PC-9 (cell line): ENCODE data around the gene BTN3A1. TPM values are rescaled to one million over a fixed set of nuclear protein-coding genes. Genes with fewer than 3 reads are reported as not detected.

Experiments
- BruUV-seq: library from RNA; stranded (reverse); fragments of 400-500 nt; replicated peaks from 2 replicates; lab custom pipeline; 2021; lab: Mats Ljungman, UMichigan
- CTCF ChIA-PET: fragments of 300-600 bp; sonication (Branson Sonifier 250); formaldehyde crosslinking; loops from one replicate; lab custom pipeline; 2022; ENCODE audit warnings: antibody characterized with exemption; lab: Charles Lee
- POLR2A ChIA-PET: fragments of 300-600 bp; sonication (Branson Sonifier 250); formaldehyde crosslinking; loops from one replicate; lab custom pipeline; 2022; ENCODE audit warnings: antibody characterized with exemption; ENCODE audit not compliant: unreplicated experiment; lab: Charles Lee
- DNase-seq, 2 experiments: peaks; one replicate each; pipeline versions ENCODE4 v3.0.0 to v3.0.0-alpha.2; 2015 to 2022; ENCODE audit warnings: mixed read lengths in 1 of 2
- H2AFZ ChIP-seq: fragments of 200-600 bp; sonication (generic); 2 replicates; pipeline ENCODE4 v1.8.1; 2017; ENCODE audit warnings: antibody characterized with exemption
- H3F3A ChIP-seq: fragments of 200-600 bp; sonication (generic); 2 replicates; pipeline ENCODE4 v1.8.1; 2017; ENCODE audit warnings: antibody characterized with exemption, mild to moderate bottlenecking, low read depth; ENCODE audit not compliant: insufficient read depth
- H3K27ac ChIP-seq: fragments of 200-600 bp; sonication (generic); 2 replicates; pipeline ENCODE4 v1.6.1; 2016; ENCODE audit warnings: mixed run types
- H3K27me3 ChIP-seq: fragments of 200-600 bp; sonication (generic); 2 replicates; pipeline ENCODE4 v1.6.1; 2016; ENCODE audit warnings: low read depth, mixed run types; ENCODE audit not compliant: insufficient read depth
- H3K36me3 ChIP-seq: fragments of 200-600 bp; sonication (generic); 2 replicates; pipeline ENCODE4 v1.6.1; 2016; ENCODE audit warnings: low read depth, mixed run types
- H3K4me1 ChIP-seq: fragments of 200-600 bp; sonication (generic); replicated peaks from 2 replicates; pipeline ENCODE4 v1.6.1; 2016; ENCODE audit warnings: mixed run types; ENCODE audit not compliant: insufficient read depth
- H3K4me2 ChIP-seq: fragments of 200-600 bp; sonication (generic); 2 replicates; pipeline ENCODE4 v1.6.1; 2017; ENCODE audit warnings: mixed run types
- H3K4me3 ChIP-seq: fragments of 200-600 bp; sonication (generic); 2 replicates; pipeline ENCODE4 v1.6.1; 2016; ENCODE audit warnings: mixed run types
- H3K79me2 ChIP-seq: fragments of 200-600 bp; sonication (generic); 2 replicates; pipeline ENCODE4 v1.6.1; 2017; ENCODE audit warnings: low read depth, mixed run types
- H3K9me2 ChIP-seq: fragments of 200-600 bp; sonication (generic); 2 replicates; pipeline ENCODE4 v1.8.1; 2017; ENCODE audit warnings: mild to moderate bottlenecking; ENCODE audit not compliant: insufficient read depth
- H3K9me3 ChIP-seq: fragments of 200-600 bp; sonication (generic); 2 replicates; pipeline ENCODE4 v1.8.1; 2016; ENCODE audit warnings: low read depth; ENCODE audit not compliant: insufficient read depth
- H4K20me1 ChIP-seq: fragments of 200-600 bp; sonication (generic); 2 replicates; pipeline ENCODE4 v1.8.1; 2017; ENCODE audit not compliant: insufficient read depth
- EZH2 ChIP-seq: fragments of 200-600 bp; sonication (generic); IDR thresholded peaks from 2 replicates; pipeline ENCODE4 v1.8.0; 2017; ENCODE audit warnings: antibody characterized with exemption, low read depth
- intact Hi-C: fragments of 100-400 bp; cut with micrococcal nuclease; formaldehyde crosslinking; loops from one replicate; pipeline ENCODE4 v1.10.0; 2022; ENCODE audit not compliant: unreplicated experiment
- total RNA-seq: library from RNA; stranded (reverse); gene quantifications from 2 replicates; pipeline ENCODE4 v1.2.3, GENCODE V29; 2021
- TF ChIP-seq, protein P1 (sequence below): fragments of 200-600 bp; sonication (generic); conservative IDR thresholded peaks from 2 replicates; pipeline ENCODE4 v1.6.1; 2017; ENCODE audit warnings: mixed run types, antibody characterized with exemption, mild to moderate bottlenecking, moderate library complexity

The BTN3A1 gene
- total RNA-seq, 1 experiment from 2014 or later, result 28.3 TPM

DNA sequence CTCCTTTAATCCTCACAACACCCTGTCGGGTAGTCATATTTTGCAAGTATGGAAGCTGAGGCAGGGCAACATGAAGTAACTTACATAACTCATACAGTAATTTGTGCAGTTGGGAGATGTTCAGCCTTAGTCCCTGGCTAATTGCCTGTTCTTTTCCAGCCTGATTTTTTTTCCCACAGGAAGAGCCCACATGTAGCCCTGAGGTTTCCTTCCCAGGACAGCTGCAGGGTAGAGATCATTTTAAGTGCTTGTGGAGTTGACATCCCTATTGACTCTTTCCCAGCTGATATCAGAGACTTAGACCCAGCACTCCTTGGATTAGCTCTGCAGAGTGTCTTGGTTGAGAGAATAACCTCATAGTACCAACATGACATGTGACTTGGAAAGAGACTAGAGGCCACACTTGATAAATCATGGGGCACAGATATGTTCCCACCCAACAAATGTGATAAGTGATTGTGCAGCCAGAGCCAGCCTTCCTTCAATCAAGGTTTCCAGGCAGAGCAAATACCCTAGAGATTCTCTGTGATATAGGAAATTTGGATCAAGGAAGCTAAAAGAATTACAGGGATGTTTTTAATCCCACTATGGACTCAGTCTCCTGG, 50.7 kb downstream of the BTN3A1 start:
- no peak for TF ChIP-seq EZH2
- TF ChIP-seq, protein P1, sequence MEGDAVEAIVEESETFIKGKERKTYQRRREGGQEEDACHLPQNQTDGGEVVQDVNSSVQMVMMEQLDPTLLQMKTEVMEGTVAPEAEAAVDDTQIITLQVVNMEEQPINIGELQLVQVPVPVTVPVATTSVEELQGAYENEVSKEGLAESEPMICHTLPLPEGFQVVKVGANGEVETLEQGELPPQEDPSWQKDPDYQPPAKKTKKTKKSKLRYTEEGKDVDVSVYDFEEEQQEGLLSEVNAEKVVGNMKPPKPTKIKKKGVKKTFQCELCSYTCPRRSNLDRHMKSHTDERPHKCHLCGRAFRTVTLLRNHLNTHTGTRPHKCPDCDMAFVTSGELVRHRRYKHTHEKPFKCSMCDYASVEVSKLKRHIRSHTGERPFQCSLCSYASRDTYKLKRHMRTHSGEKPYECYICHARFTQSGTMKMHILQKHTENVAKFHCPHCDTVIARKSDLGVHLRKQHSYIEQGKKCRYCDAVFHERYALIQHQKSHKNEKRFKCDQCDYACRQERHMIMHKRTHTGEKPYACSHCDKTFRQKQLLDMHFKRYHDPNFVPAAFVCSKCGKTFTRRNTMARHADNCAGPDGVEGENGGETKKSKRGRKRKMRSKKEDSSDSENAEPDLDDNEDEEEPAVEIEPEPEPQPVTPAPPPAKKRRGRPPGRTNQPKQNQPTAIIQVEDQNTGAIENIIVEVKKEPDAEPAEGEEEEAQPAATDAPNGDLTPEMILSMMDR, result no peak
- Histone ChIP-seq H3K9me2 (no peaks in the 10 kb centered on the region), H3K79me2 (no peaks in the 10 kb centered on the region), H3K27ac (no peak overlapping the region), H3K27me3 (no peaks in the 10 kb centered on the region), H3K4me3 (no peak overlapping the region), H3K4me1 (no peaks in the 10 kb centered on the region; the same call in 1 of the 2 replicates), H4K20me1 (no peaks in the 10 kb centered on the region), H3K4me2 (no peak overlapping the region), H3K9me3 (no peaks in the 10 kb centered on the region), H3F3A (no peaks in the 10 kb centered on the region), H3K36me3 (no peaks in the 10 kb centered on the region), H2AFZ (no peak overlapping the region)
- DNase-seq, result no peak
- intact Hi-C loops, result loop anchor here (10.0 kb wide), 1 partner anchor 108 kb away; no protein-coding TSS in a partner anchor
- no TSS peak for BruUV-seq
- ChIA-PET CTCF (no interaction called here), POLR2A (interaction anchor here (0.6 kb wide), 1 partner anchor 85 kb away, joined by 4 read pairs; the partner anchor contains the start of gene HMGN4)

DNA sequence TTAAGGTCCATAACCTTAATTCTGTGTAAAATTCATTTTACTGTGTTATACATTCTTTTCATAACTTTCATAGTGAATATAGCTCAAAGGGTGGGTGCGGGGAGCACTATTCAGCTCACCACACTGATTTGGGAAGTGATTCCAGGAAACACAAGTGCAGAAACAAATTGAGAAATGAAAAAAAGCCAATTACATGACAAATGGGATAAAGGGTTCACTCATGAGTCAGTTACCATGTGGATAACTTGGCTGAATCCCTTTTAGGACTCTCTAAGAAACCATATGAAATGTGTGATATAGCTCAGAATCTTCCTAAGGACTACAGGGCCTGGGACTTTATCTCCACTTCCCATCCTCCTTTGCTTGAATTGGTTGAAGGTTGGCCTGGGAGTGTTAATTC, 52.6 kb downstream of the BTN3A1 start:
- Histone ChIP-seq H3K9me3 (no peaks in the 10 kb centered on the region), H4K20me1 (no peaks in the 10 kb centered on the region), H3K4me1 (peaks cover 6% of the 10 kb centered on the region), H3K36me3 (no peaks in the 10 kb centered on the region), H3K4me2 (no peak overlapping the region), H3F3A (no peaks in the 10 kb centered on the region), H3K27me3 (no peaks in the 10 kb centered on the region), H3K27ac (no peak overlapping the region), H3K4me3 (no peak overlapping the region), H3K9me2 (no peaks in the 10 kb centered on the region), H3K79me2 (peaks cover 16% of the 10 kb centered on the region), H2AFZ (no peak overlapping the region)
- TF ChIP-seq, protein P1, result no peak
- TF ChIP-seq EZH2, result no peak
- BruUV-seq, result no TSS peak
- intact Hi-C loops, result loop anchor here (10.0 kb wide), 1 partner anchor 110 kb away; no protein-coding TSS in a partner anchor
- ChIA-PET POLR2A (no interaction called here), CTCF (no interaction called here)
- no peak for DNase-seq

DNA sequence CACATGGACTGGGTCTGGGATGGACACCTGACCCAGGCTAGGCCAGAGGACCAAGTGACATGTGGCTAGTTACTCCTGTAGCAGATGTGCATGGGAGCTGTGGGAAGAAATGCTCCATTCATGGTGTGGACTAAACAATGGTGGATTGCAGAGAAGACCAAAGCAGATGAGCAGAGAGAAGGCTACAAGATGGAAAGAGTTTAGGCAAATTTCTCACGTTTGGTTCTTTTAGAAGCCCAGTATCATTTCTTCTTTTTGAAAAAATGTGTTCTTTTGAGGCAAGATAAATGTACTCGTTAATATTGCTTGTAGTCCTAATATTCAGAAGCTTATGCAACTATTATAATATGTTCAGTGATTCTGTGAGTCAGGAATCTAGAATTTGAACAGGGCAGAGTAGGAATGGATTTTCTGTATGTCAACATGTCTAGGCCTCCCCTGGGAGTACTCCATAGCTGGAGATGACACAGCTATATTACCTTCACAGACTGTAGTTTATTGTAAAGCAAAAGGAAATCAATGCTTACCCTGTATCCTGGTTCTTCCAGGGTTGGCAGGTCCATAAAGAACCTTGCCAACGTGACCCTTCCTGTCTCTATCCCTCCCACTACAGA, 53.4 kb downstream of the BTN3A1 start:
- CTCF ChIA-PET, result no interaction called here
- H2AFZ ChIP-seq, result no peak overlapping the region

More for the DNA sequence above, 53.4 kb downstream of the BTN3A1 start:
- Histone ChIP-seq H3K36me3 (0 out of 2 replicates have a peak, but pooled peaks cover 6% of the 10 kb centered on the region), H3K9me3 (no peaks in the 10 kb centered on the region), H3F3A (no peaks in the 10 kb centered on the region), H4K20me1 (no peaks in the 10 kb centered on the region), H3K4me1 (peaks cover 6% of the 10 kb centered on the region), H3K27ac (no peak overlapping the region), H3K9me2 (no peaks in the 10 kb centered on the region), H3K79me2 (peaks cover 25% of the 10 kb centered on the region), H3K4me3 (no peak overlapping the region), H3K27me3 (no peaks in the 10 kb centered on the region), H3K4me2 (no peak overlapping the region)
- POLR2A ChIA-PET, result no interaction called here
- intact Hi-C loops, result loop anchor here (10.0 kb wide), 1 partner anchor 111 kb away; no protein-coding TSS in a partner anchor
- TF ChIP-seq EZH2, result no peak
- TF ChIP-seq, protein P1, result no peak
- no TSS peak for BruUV-seq
- no peak for DNase-seq
